Naive thymus-derived CD4-positive, alpha-beta T cell (primary cell): ENCODE data around the gene PLPP1. TPM values are rescaled to one million over a fixed set of nuclear protein-coding genes. Genes with fewer than 3 reads are reported as not detected.
A peak's percentile ranks its signal among the peaks of the same experiment; 100 is the strongest.

Experiments used
- ATAC-seq: fragments of 150-1000 bp; cut with Tn5 transposase; 2 replicates; pipeline ENCODE4 v1.10.0; 2021; ENCODE audit warnings: mild to moderate bottlenecking, moderate library complexity
- CTCF ChIA-PET: fragments of 350-600 bp; sonication (Branson Sonifier 250); formaldehyde crosslinking; loops from one replicate; lab custom pipeline; 2021; ENCODE audit warnings: antibody characterized with exemption; lab: Charles Lee
- POLR2A ChIA-PET: fragments of 350-600 bp; sonication (Branson Sonifier 250); formaldehyde crosslinking; loops from one replicate; lab custom pipeline; 2021; ENCODE audit warnings: antibody characterized with exemption, inconsistent platforms; lab: Charles Lee
- DNase-seq, 9 donors: peaks; one replicate each; pipeline versions ENCODE4 v3.0.0 to v3.0.0-alpha.2; 2020 to 2022; ENCODE audit warnings: mixed read lengths in 1 of 9
- H3K27ac ChIP-seq: one replicate; pipeline ENCODE4 v1.7.0; 2013; ENCODE audit warnings: mild to moderate bottlenecking, low read depth, low read length, moderate library complexity
- H3K27me3 ChIP-seq, 2 donors: one replicate each; pipeline ENCODE4 v1.7.0; 2013; ENCODE audit warnings: low read length in 2 of 2, mild to moderate bottlenecking in 2 of 2, moderate library complexity in 2 of 2; ENCODE audit not compliant: control insufficient read depth in 2 of 2, insufficient read depth in 2 of 2
- H3K36me3 ChIP-seq, 3 experiments: 1 replicate in 2 of 3; 2 replicates in 1 of 3; pipeline ENCODE4 v1.7.0; 2013; ENCODE audit warnings: low read length in 3 of 3, mild to moderate bottlenecking in 3 of 3, moderate library complexity in 1 of 3; ENCODE audit not compliant: insufficient read depth in 3 of 3, control insufficient read depth in 2 of 3
- H3K4me1 ChIP-seq, 2 donors: one replicate each; pipeline ENCODE4 v1.7.0; 2013; ENCODE audit warnings: low read length in 2 of 2, mild to moderate bottlenecking in 2 of 2, moderate library complexity in 1 of 2; ENCODE audit not compliant: control insufficient read depth in 2 of 2, insufficient read depth in 2 of 2
- H3K4me3 ChIP-seq: 2 replicates; pipeline ENCODE4 v1.7.0; 2013; ENCODE audit warnings: mild to moderate bottlenecking, low read length
- H3K9me3 ChIP-seq, 3 experiments: 1 replicate in 2 of 3; 2 replicates in 1 of 3; pipeline ENCODE4 v1.7.0; 2013; ENCODE audit warnings: low read length in 3 of 3; ENCODE audit not compliant: control insufficient read depth in 2 of 3
- H3K27ac Mint-ChIP-seq, 9 donors: one replicate each; pipeline ENCODE4 v1.8.0; 2020 to 2022; ENCODE audit warnings: mixed read lengths in 9 of 9, mild to moderate bottlenecking in 8 of 9, moderate library complexity in 5 of 9, inconsistent platforms in 2 of 9
- H3K27me3 Mint-ChIP-seq, 5 donors: one replicate each; pipeline ENCODE4 v1.8.0; 2021 to 2022; ENCODE audit warnings: mixed read lengths in 5 of 5, mild to moderate bottlenecking in 1 of 5
- H3K36me3 Mint-ChIP-seq, 5 donors: one replicate each; pipeline ENCODE4 v1.8.0; 2020 to 2022; ENCODE audit warnings: mixed read lengths in 5 of 5, mild to moderate bottlenecking in 3 of 5, inconsistent platforms in 1 of 5
- H3K4me1 Mint-ChIP-seq, 7 donors: one replicate each; pipeline ENCODE4 v1.8.0; 2020 to 2022; ENCODE audit warnings: mixed read lengths in 7 of 7, mild to moderate bottlenecking in 3 of 7, inconsistent platforms in 1 of 7
- H3K4me3 Mint-ChIP-seq, 10 donors: one replicate each; pipeline ENCODE4 v1.8.0; 2020 to 2022; ENCODE audit warnings: mild to moderate bottlenecking in 10 of 10, mixed read lengths in 10 of 10, moderate library complexity in 6 of 10, inconsistent platforms in 2 of 10
- H3K9me3 Mint-ChIP-seq, 11 donors: one replicate each; pipeline ENCODE4 v1.8.0; 2020 to 2022; ENCODE audit warnings: mixed read lengths in 11 of 11, mild to moderate bottlenecking in 4 of 11, inconsistent platforms in 1 of 11, moderate library complexity in 1 of 11
- intact Hi-C, 2 donors: fragments of 100-400 bp; cut with micrococcal nuclease; formaldehyde crosslinking; loops; one replicate each; pipeline ENCODE4 v1.15.1; 2023
- polyA plus RNA-seq, 2 donors: library from polyadenylated mRNA; unstranded; fragments of 300-500 nt; fragmentation: Illumina TruSeq; gene quantifications; one replicate each; pipeline ENCODE4 v1.2.3, GENCODE V29; 2021
- total RNA-seq, 6 experiments: library from RNA in 5 of 6; stranded (reverse) in 5 of 6; gene quantifications; 1 replicate in 5 of 6; 2 replicates in 1 of 6; pipeline ENCODE4 v1.2.3 and lab custom pipeline; 2021 to 2026

PLPP1 gene
- total and polyA plus RNA-seq, 7 experiments from 2014 or later: 8.0 to 31.3 (median 12.9) TPM

GRCh38 chr5:55568654-55569512 lies 34.1 kb upstream of the PLPP1 start:
- Mint-ChIP-seq H3K4me1 (peaks cover 0 to 13% (median 6%) of the 10 kb centered on the region in 7 donors), H3K27ac (no peak overlapping the region), H3K9me3 (no peaks in the 10 kb centered on the region), H3K27me3 (no peaks in the 10 kb centered on the region), H3K36me3 (no peaks in the 10 kb centered on the region), H3K4me3 (no peak overlapping the region)
- DNase-seq (no peak), ATAC-seq (no peak)
- no peaks in the 10 kb centered on the region for H3K4me1 ChIP-seq
- H3K27ac ChIP-seq: no peak overlapping the region
- ChIA-PET CTCF (no interaction called here), POLR2A (interaction anchor here (1.0 kb wide), 1 partner anchor 16 kb away, joined by 3 read pairs; no protein-coding TSS in a partner anchor)
- no peaks in the 10 kb centered on the region for H3K27me3 ChIP-seq
- H3K9me3 ChIP-seq: no peaks in the 10 kb centered on the region
- intact Hi-C loops: no loop called here
- H3K36me3 ChIP-seq: no peaks in the 10 kb centered on the region
- no peak overlapping the region for H3K4me3 ChIP-seq

- ChIA-PET POLR2A (no interaction called here), CTCF (no interaction called here)
- peaks cover 0 to 9% (median 0%) of the 10 kb centered on the region in 7 donors for H3K4me1 Mint-ChIP-seq
- DNase-seq (no peak), ATAC-seq (no peak)
- no peak overlapping the region for H3K4me3 ChIP-seq
- no peaks in the 10 kb centered on the region for H3K36me3 ChIP-seq
- H3K9me3 Mint-ChIP-seq: no peaks in the 10 kb centered on the region
- H3K9me3 ChIP-seq: no peaks in the 10 kb centered on the region
- H3K4me1 ChIP-seq: no peaks in the 10 kb centered on the region
- no peaks in the 10 kb centered on the region for H3K27me3 ChIP-seq
- H3K27ac Mint-ChIP-seq: peak overlapping the region in 1 of 9 donors; percentile 9
- no peak overlapping the region for H3K27ac ChIP-seq
- intact Hi-C loops: no loop called here
- H3K4me3 Mint-ChIP-seq: no peak overlapping the region
- no peaks in the 10 kb centered on the region for H3K36me3 Mint-ChIP-seq
- no peaks in the 10 kb centered on the region for H3K27me3 Mint-ChIP-seq
Measured at GRCh38 chr5:55564721-55565120, 30.0 kb upstream of the PLPP1 start.

GRCh38 chr5:55558484-55558883 lies 23.7 kb upstream of the PLPP1 start:
- Mint-ChIP-seq H3K27ac (no peak overlapping the region), H3K27me3 (peaks cover 0 to 4% (median 0%) of the 10 kb centered on the region in 5 donors), H3K36me3 (peaks cover 0 to 1% (median 0%) of the 10 kb centered on the region in 5 donors), H3K4me3 (no peak overlapping the region), H3K4me1 (peaks cover 0 to 4% (median 0%) of the 10 kb centered on the region in 7 donors), H3K9me3 (no peaks in the 10 kb centered on the region)
- H3K4me3 ChIP-seq: no peak overlapping the region
- no peaks in the 10 kb centered on the region for H3K27me3 ChIP-seq
- H3K9me3 ChIP-seq: no peaks in the 10 kb centered on the region
- DNase-seq: no peak
- ChIA-PET POLR2A (no interaction called here), CTCF (interaction anchor here (0.6 to 0.7 kb wide), 2 partner anchors 23 to 343 kb away, joined by 3 read pairs; no protein-coding TSS in a partner anchor)
- H3K4me1 ChIP-seq: no peaks in the 10 kb centered on the region
- ATAC-seq: no peak
- no peaks in the 10 kb centered on the region for H3K36me3 ChIP-seq
- intact Hi-C loops: no loop called here
- no peak overlapping the region for H3K27ac ChIP-seq

GRCh38 chr5:55557123-55557522 lies 22.4 kb upstream of the PLPP1 start:
- peaks cover 0 to 4% (median 0%) of the 10 kb centered on the region in 7 donors for H3K4me1 Mint-ChIP-seq
- H3K4me3 ChIP-seq: no peak overlapping the region
- H3K4me1 ChIP-seq: no peaks in the 10 kb centered on the region
- intact Hi-C loops: no loop called here
- no peak overlapping the region for H3K4me3 Mint-ChIP-seq
- H3K36me3 ChIP-seq: no peaks in the 10 kb centered on the region
- ChIA-PET CTCF (no interaction called here), POLR2A (interaction anchor here (0.7 kb wide), 1 partner anchor 30 kb away, joined by 3 read pairs; no protein-coding TSS in a partner anchor)
- no peak for ATAC-seq
- DNase-seq: no peak
- no peaks in the 10 kb centered on the region for H3K9me3 Mint-ChIP-seq
- H3K9me3 ChIP-seq: no peaks in the 10 kb centered on the region
- peaks cover 0 to 1% (median 0%) of the 10 kb centered on the region in 5 donors for H3K36me3 Mint-ChIP-seq
- no peak overlapping the region for H3K27ac ChIP-seq
- H3K27ac Mint-ChIP-seq: no peak overlapping the region
- peaks cover 0 to 4% (median 0%) of the 10 kb centered on the region in 5 donors for H3K27me3 Mint-ChIP-seq
- H3K27me3 ChIP-seq: no peaks in the 10 kb centered on the region

- H3K27me3 Mint-ChIP-seq: peaks cover 0 to 9% (median 0%) of the 10 kb centered on the region in 5 donors
- H3K27ac Mint-ChIP-seq: no peak overlapping the region
- H3K27ac ChIP-seq: no peak overlapping the region
- no peaks in the 10 kb centered on the region for H3K36me3 ChIP-seq
- no peaks in the 10 kb centered on the region for H3K4me1 ChIP-seq
- intact Hi-C loops: no loop called here
- H3K9me3 ChIP-seq: no peaks in the 10 kb centered on the region
- DNase-seq (no peak), ATAC-seq (no peak)
- H3K4me1 Mint-ChIP-seq: peaks cover 0 to 4% (median 0%) of the 10 kb centered on the region in 7 donors
- ChIA-PET CTCF (no interaction called here), POLR2A (interaction anchor here (1.2 kb wide), 1 partner anchor 18 kb away, joined by 4 read pairs; no protein-coding TSS in a partner anchor)
- peaks cover 0 to 1% (median 0%) of the 10 kb centered on the region in 5 donors for H3K36me3 Mint-ChIP-seq
- no peak overlapping the region for H3K4me3 Mint-ChIP-seq
- no peaks in the 10 kb centered on the region for H3K27me3 ChIP-seq
- no peak overlapping the region for H3K4me3 ChIP-seq
- no peaks in the 10 kb centered on the region for H3K9me3 Mint-ChIP-seq
Measured at GRCh38 chr5:55554585-55555202, 19.9 kb upstream of the PLPP1 start.

GRCh38 chr5:55551904-55552303 lies 17.1 kb upstream of the PLPP1 start:
- no peak overlapping the region for H3K4me3 Mint-ChIP-seq
- Histone ChIP-seq H3K27ac (no peak overlapping the region), H3K36me3 (no peaks in the 10 kb centered on the region), H3K9me3 (no peaks in the 10 kb centered on the region), H3K4me1 (no peaks in the 10 kb centered on the region), H3K27me3 (no peaks in the 10 kb centered on the region), H3K4me3 (no peak overlapping the region)
- ChIA-PET POLR2A (no interaction called here), CTCF (no interaction called here)
- intact Hi-C loops: no loop called here
- H3K36me3 Mint-ChIP-seq: no peaks in the 10 kb centered on the region
- peaks cover 2 to 15% (median 7%) of the 10 kb centered on the region in 7 donors for H3K4me1 Mint-ChIP-seq
- H3K27me3 Mint-ChIP-seq: peaks cover 0 to 19% (median 7%) of the 10 kb centered on the region in 5 donors
- no peak overlapping the region for H3K27ac Mint-ChIP-seq
- no peaks in the 10 kb centered on the region for H3K9me3 Mint-ChIP-seq
- no peak for DNase-seq
- no peak for ATAC-seq
